K562 (cell line): ENCODE data around the gene OVOL1. TPM values are rescaled to one million over a fixed set of nuclear protein-coding genes. Genes with fewer than 3 reads are reported as not detected.
A peak's percentile ranks its signal among the peaks of the same experiment; 100 is the strongest.

Source experiments
- ATAC-seq: fragments of 200-7000 bp; cut with Tn5 transposase; 3 replicates; pipeline ENCODE4 v1.9.1; 2020; ENCODE audit warnings: moderate library complexity
- BruUV-seq: library from RNA; stranded (reverse); fragments of 400-500 nt; replicated peaks from 2 replicates; lab custom pipeline; 2021; lab: Mats Ljungman, UMichigan
- CTCF ChIA-PET: fragments of 300-600 bp; formaldehyde crosslinking; extraction: SDS; loops from one replicate; lab custom pipeline; 2021; ENCODE audit warnings: low intra/inter-chr PET ratio; lab: Yijun Ruan, JAX
- POLR2A ChIA-PET: fragments of 300-600, 350-650 bp; sonication (Branson Sonifier 250); formaldehyde crosslinking; extraction: SDS; loops from one replicate; lab custom pipeline; 2021; ENCODE audit warnings: antibody characterized with exemption, inconsistent platforms; lab: Yijun Ruan, JAX
- DNase-seq, 4 experiments: peaks; one replicate each; pipeline versions ENCODE4 v3.0.0 to v3.0.0-alpha.2; 2011 to 2018; ENCODE audit warnings: low spot score in 3 of 4, mixed read lengths in 3 of 4; ENCODE audit errors: extremely low read depth in 1 of 4
- FAIRE-seq: peaks from 2 replicates; lab custom pipeline; 2011; peaks lifted over from hg19 to GRCh38; lab: Jason Lieb, UNC
- H2AFZ ChIP-seq: 2 replicates; pipeline ENCODE4 v1.6.0; 2011; ENCODE audit warnings: low read depth, low read length, control low read depth, inconsistent platforms
- H3K27ac ChIP-seq: fragments of 200-600 bp; 3 replicates; pipeline ENCODE4 v1.8.0; 2011; ENCODE audit warnings: low read depth, mild to moderate bottlenecking, control low read depth, inconsistent platforms, low read length, moderate library complexity, mixed read lengths; ENCODE audit errors: extremely low read depth
- H3K27me3 ChIP-seq, 2 experiments: fragments of 300-600 bp in 1 of 2; 2 replicates in 1 of 2; 3 replicates in 1 of 2; pipeline versions ENCODE4 v1.6.0 to v1.8.0; 2011; ENCODE audit warnings: inconsistent platforms in 2 of 2, low read length in 2 of 2, mild to moderate bottlenecking in 1 of 2, mixed read lengths in 1 of 2, moderate library complexity in 1 of 2; ENCODE audit not compliant: control insufficient read depth in 2 of 2, insufficient read depth in 2 of 2
- H3K36me3 ChIP-seq: fragments of 300-600 bp; 3 replicates; pipeline ENCODE4 v1.8.0; 2011; ENCODE audit warnings: mild to moderate bottlenecking, low read length, inconsistent platforms; ENCODE audit not compliant: control insufficient read depth, insufficient read depth
- H3K4me1 ChIP-seq, 2 experiments: fragments of 200-600 bp in 1 of 2; replicated peaks in 1 of 2; 2 replicates in 1 of 2; 3 replicates in 1 of 2; pipeline versions ENCODE4 v1.5.1 to v1.8.0; 2011; ENCODE audit warnings: inconsistent platforms in 2 of 2, low read length in 2 of 2, mild to moderate bottlenecking in 1 of 2, mixed read lengths in 1 of 2, moderate library complexity in 1 of 2; ENCODE audit not compliant: control insufficient read depth in 2 of 2, insufficient read depth in 2 of 2
- H3K4me2 ChIP-seq: 2 replicates; pipeline ENCODE4 v1.6.1; 2011; ENCODE audit warnings: low read length, control low read depth, inconsistent platforms, mixed read lengths; ENCODE audit not compliant: insufficient read depth
- H3K4me3 ChIP-seq: fragments of 200-600 bp; sonication (generic), shearing (Covaris generic); 2 replicates; pipeline ENCODE4 v1.5.1; 2016; ENCODE audit warnings: control low read depth, inconsistent platforms
- H3K79me2 ChIP-seq: fragments of 200-600 bp; 3 replicates; pipeline ENCODE4 v1.8.0; 2011; ENCODE audit warnings: low read length, inconsistent platforms; ENCODE audit not compliant: control insufficient read depth, insufficient read depth
- H3K9ac ChIP-seq, 2 experiments: 2 replicates each; pipeline versions ENCODE4 v1.6.0 to v1.6.1; 2011; ENCODE audit warnings: low read depth in 2 of 2, low read length in 2 of 2, control low read depth in 1 of 2, inconsistent platforms in 1 of 2, mild to moderate bottlenecking in 1 of 2, mixed read lengths in 1 of 2; ENCODE audit not compliant: insufficient read depth in 1 of 2
- H3K9me1 ChIP-seq: one replicate; pipeline ENCODE4 v1.6.0; 2011; ENCODE audit warnings: inconsistent platforms, mild to moderate bottlenecking, low read length, moderate library complexity; ENCODE audit not compliant: control insufficient read depth, insufficient read depth
- H3K9me3 ChIP-seq: replicated peaks from 2 replicates; pipeline ENCODE4 v1.5.1; 2011; ENCODE audit warnings: low read depth, low read length, inconsistent platforms; ENCODE audit not compliant: control insufficient read depth, insufficient read depth
- H4K20me1 ChIP-seq: replicated peaks from 2 replicates; pipeline ENCODE4 v1.6.1; 2011; ENCODE audit warnings: low read length, inconsistent platforms, mixed read lengths; ENCODE audit not compliant: control insufficient read depth, insufficient read depth
- CBX3 ChIP-seq, 2 experiments: IDR thresholded peaks; 1 replicate in 1 of 2; 2 replicates in 1 of 2; pipeline ENCODE4 v1.6.1; 2012; ENCODE audit warnings: inconsistent platforms in 2 of 2, low read length in 2 of 2, borderline replicate concordance in 1 of 2, control low read depth in 1 of 2
- FOSL1 ChIP-seq: fragments of 200-800 bp; sonication (Bioruptor generic); conservative IDR thresholded peaks from 2 replicates; pipeline ENCODE4 v1.6.1; 2016; ENCODE audit warnings: missing genetic modification characterization, missing compliant biosample characterization
- HDAC1 ChIP-seq, 2 experiments: fragments of 450-650 bp; IDR thresholded peaks; 2 replicates each; pipeline ENCODE4 v1.6.1; 2016 to 2017; ENCODE audit warnings: inconsistent platforms in 1 of 2, mild to moderate bottlenecking in 1 of 2, moderate library complexity in 1 of 2
- KLF13 ChIP-seq: fragments of 450-650 bp; IDR thresholded peaks from 2 replicates; pipeline ENCODE4 v1.6.1; 2016; ENCODE audit warnings: missing genetic modification characterization, low read depth, mild to moderate bottlenecking, missing compliant biosample characterization, moderate library complexity, borderline replicate concordance
- MEIS2 ChIP-seq: fragments of 450-650 bp; IDR thresholded peaks from 2 replicates; pipeline ENCODE4 v1.6.1; 2014; ENCODE audit warnings: mild to moderate bottlenecking; ENCODE audit not compliant: partially characterized antibody
- NKRF ChIP-seq: fragments of 450-650 bp; IDR thresholded peaks from 2 replicates; pipeline ENCODE4 v1.6.1; 2016; ENCODE audit warnings: borderline replicate concordance
- SFPQ ChIP-seq: fragments of 200-400 bp; formaldehyde crosslinking; IDR thresholded peaks from 2 replicates; pipeline ENCODE4 v1.6.1; 2017; ENCODE audit warnings: mild to moderate bottlenecking, low read depth, low read length, moderate library complexity
- TCF3 ChIP-seq: sonication (generic); formaldehyde crosslinking; IDR thresholded peaks from 2 replicates; pipeline ENCODE4 v1.4.0; 2020; ENCODE audit warnings: mild to moderate bottlenecking, missing genetic modification reagents
- ZNF436 ChIP-seq: fragments of 250-450, 450-650 bp; sonication (Bioruptor Pico); formaldehyde crosslinking; IDR thresholded peaks from 2 replicates; pipeline ENCODE4 v1.7.0; 2020; ENCODE audit warnings: mild to moderate bottlenecking
- WGBS: fragments of 100-300 bp; shearing (Covaris generic); methylation state at CpG from one replicate; pipeline ENCODE4 v1.1.6; 2016; ENCODE audit warnings: low coverage, mixed read lengths; ENCODE audit not compliant: insufficient coverage; ENCODE audit errors: missing lambda C conversion rate; 5-methylcytosine and 5-hydroxymethylcytosine counted together
- in situ Hi-C: fragments of 300-500 bp; cut with MboI; formaldehyde crosslinking; loops from 4 replicates; pipeline ENCODE4 v1.15.0; 2018; ENCODE audit warnings: inconsistent platforms, mixed read lengths
- intact Hi-C: fragments of 100-400 bp; cut with micrococcal nuclease; formaldehyde crosslinking; loops from 2 replicates; pipeline ENCODE4 v1.14.2; 2022
- polyA plus RNA-seq, 8 experiments: library from polyadenylated mRNA; depleted of rRNA in 4 of 8; stranded (reverse) in 5 of 8; unstranded in 3 of 8; fragments of >200 nt; fragmentation: Nextera tagmentation in 2 of 8; fragmentation: Illumina TruSeq in 1 of 8; extraction: Ambion mirVana in 2 of 8; extraction: Trizol in 1 of 8; gene quantifications; 2 replicates each; pipeline versions ENCODE4 v1.2.1 to v1.2.3, GENCODE V29; 2011 to 2014; ENCODE audit warnings: inconsistent platforms in 1 of 8, missing spikeins in 1 of 8
- total RNA-seq, 7 experiments: library from RNA; depleted of rRNA in 6 of 7; stranded (reverse); fragments of >200 nt in 6 of 7; fragmentation: Illumina TruSeq in 2 of 7; extraction: Trizol in 2 of 7; gene quantifications; 2 replicates each; pipeline versions ENCODE4 v1.2.1 to v1.2.3, GENCODE V29; 2011 to 2021; ENCODE audit warnings: low replicate concordance in 1 of 7

The OVOL1 gene
- total and polyA plus RNA-seq, 9 of the 15 experiments (the other 6 are each of a cell fraction or from before 2014, with no cell fraction given), result 0.09 TPM; not detected in 8

- Histone ChIP-seq H3K4me1 (peaks cover 0 to 19% of the 10 kb centered on the region in 2 experiments; a peak in 2 of 5 replicates), H3K9me3 (no peaks in the 10 kb centered on the region), H2AFZ (no peak overlapping the region), H3K79me2 (no peaks in the 10 kb centered on the region), H3K27ac (no peak overlapping the region), H3K36me3 (no peaks in the 10 kb centered on the region), H3K27me3 (peaks cover 17 to 26% of the 10 kb centered on the region in 2 experiments; a peak in 4 of 5 replicates), H3K4me2 (no peak overlapping the region), H3K4me3 (no peak overlapping the region), H4K20me1 (no peaks in the 10 kb centered on the region)
- in situ Hi-C loops, result no loop called here
- ATAC-seq (no peak), DNase-seq (no peak)
- CTCF ChIA-PET, result interaction anchor here (0.5 to 0.6 kb wide), 2 partner anchors 104 to 115 kb away, joined by 3 read pairs; partner anchors contain the start of gene C11orf68
- intact Hi-C loops, result loop anchor here (5.0 to 10.0 kb wide), 2 partner anchors 33 to 270 kb away; partner anchors contain the start of gene AP5B1
- TSS peak; percentile 33 for BruUV-seq
- 49% methylated on average over 16 of the region's 16 CpGs for WGBS
- TF ChIP-seq TCF3 (CRISPR knock-in tag) (no peak), FOSL1 (tag) (peak; percentile 19; the same call in 1 of the 2 replicates), MEIS2 (peak; percentile 0)
- TF ChIP-seq, all 486 proteins: peak for 2
- no peak for FAIRE-seq
- no peaks in the 10 kb centered on the region for H3K9me1 ChIP-seq
- H3K9ac ChIP-seq, result peak overlapping the region in 1 of 2 experiments; percentile 51; a peak in 1 of 4 replicates
- POLR2A ChIA-PET, result interaction anchor here (1.5 to 2.8 kb wide), 3 partner anchors 37 to 95 kb away, joined by 3 to 12 read pairs (median 4); partner anchors contain the start of genes CFL1 and RNASEH2C
Measured at GRCh38 chr11:65814986-65815565, 28.2 kb downstream of the OVOL1 start.

GRCh38 chr11:65816696-65817095, 29.8 kb downstream of the OVOL1 start:
- Histone ChIP-seq H3K36me3 (no peaks in the 10 kb centered on the region), H3K4me3 (no peak overlapping the region), H3K9me1 (no peaks in the 10 kb centered on the region), H3K4me1 (peaks cover 0 to 19% of the 10 kb centered on the region in 2 experiments; a peak in 2 of 5 replicates), H2AFZ (no peak overlapping the region), H3K79me2 (no peaks in the 10 kb centered on the region), H4K20me1 (no peaks in the 10 kb centered on the region), H3K9ac (no peak overlapping the region), H3K27ac (no peak overlapping the region), H3K27me3 (peaks cover 8 to 13% of the 10 kb centered on the region in 2 experiments; a peak in 3 of 5 replicates), H3K4me2 (no peak overlapping the region), H3K9me3 (no peaks in the 10 kb centered on the region)
- no peak for FAIRE-seq
- ChIA-PET CTCF (interaction anchor here (1.1 to 3.1 kb wide), 2 partner anchors 191 to 434 kb away, joined by 3 to 27 read pairs; partner anchors contain the start of gene SLC25A45), POLR2A (interaction anchor here (0.6 to 3.5 kb wide), 8 partner anchors 10 to 317 kb away, joined by 3 to 12 read pairs (median 3); partner anchors contain the start of genes AP5B1, CFL1 and RNASEH2C)
- in situ Hi-C loops (no loop called here), intact Hi-C loops (loop anchor here (2.0 to 10.0 kb wide), 3 partner anchors 34 to 272 kb away; partner anchors contain the start of gene AP5B1)
- 78% methylated on average over 3 of the region's 3 CpGs for WGBS
- no peak for ATAC-seq
- DNase-seq, result peak in 2 of 4 experiments; percentile 4
- TF ChIP-seq CBX3 (IDR thresholded peaks at IDR 0.05; ENCODE audit: borderline replicate concordance in 1 of 2, low read length in 2 of 2) (no peak), SFPQ (no peak), ZNF436 (CRISPR knock-in tag) (no peak), NKRF (no peak), HDAC1 (IDR thresholded peaks at IDR 0.05) (no peak), KLF13 (no peak)
- no TSS peak for BruUV-seq
